ENCODE measurements around the gene C3orf18.

DNA sequence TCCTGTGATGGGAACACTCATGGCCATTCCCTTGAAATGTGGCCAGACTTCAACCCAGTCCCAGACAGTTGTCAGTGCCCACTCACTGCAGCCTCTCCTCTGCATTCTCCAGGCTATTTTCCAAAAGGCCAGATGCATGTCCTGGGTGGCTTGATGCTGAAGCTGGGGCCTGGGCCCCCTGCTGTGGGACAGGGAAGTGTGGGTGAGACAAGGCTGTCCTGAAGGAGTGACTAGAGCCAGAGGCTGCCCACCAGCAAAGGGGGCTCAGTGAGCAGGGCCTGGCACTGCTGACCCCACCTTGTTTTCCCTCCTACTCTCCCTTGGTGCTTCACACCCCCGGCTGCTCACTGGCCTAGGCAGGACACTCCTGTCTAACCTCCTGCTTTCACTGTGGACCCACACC lies 32.2 kb upstream of the C3orf18 start:
- TF ChIP-seq, protein P1, sequence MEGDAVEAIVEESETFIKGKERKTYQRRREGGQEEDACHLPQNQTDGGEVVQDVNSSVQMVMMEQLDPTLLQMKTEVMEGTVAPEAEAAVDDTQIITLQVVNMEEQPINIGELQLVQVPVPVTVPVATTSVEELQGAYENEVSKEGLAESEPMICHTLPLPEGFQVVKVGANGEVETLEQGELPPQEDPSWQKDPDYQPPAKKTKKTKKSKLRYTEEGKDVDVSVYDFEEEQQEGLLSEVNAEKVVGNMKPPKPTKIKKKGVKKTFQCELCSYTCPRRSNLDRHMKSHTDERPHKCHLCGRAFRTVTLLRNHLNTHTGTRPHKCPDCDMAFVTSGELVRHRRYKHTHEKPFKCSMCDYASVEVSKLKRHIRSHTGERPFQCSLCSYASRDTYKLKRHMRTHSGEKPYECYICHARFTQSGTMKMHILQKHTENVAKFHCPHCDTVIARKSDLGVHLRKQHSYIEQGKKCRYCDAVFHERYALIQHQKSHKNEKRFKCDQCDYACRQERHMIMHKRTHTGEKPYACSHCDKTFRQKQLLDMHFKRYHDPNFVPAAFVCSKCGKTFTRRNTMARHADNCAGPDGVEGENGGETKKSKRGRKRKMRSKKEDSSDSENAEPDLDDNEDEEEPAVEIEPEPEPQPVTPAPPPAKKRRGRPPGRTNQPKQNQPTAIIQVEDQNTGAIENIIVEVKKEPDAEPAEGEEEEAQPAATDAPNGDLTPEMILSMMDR (IDR thresholded peaks at IDR 0.05) = no peak
- TF ChIP-seq POLR2A (IDR thresholded peaks at IDR 0.05) (no peak), POLR2AphosphoS5 (IDR thresholded peaks at IDR 0.05) (no peak), EP300 (IDR thresholded peaks at IDR 0.05) (no peak)
